OCI-LY1 (cell line): Measurements from ENCODE around the gene ZNF527.

Experiments used
- H2AFZ ChIP-seq: fragments of 200-600 bp; sonication (generic), shearing (Covaris generic); 2 replicates; pipeline ENCODE4 v1.6.0; 2014; ENCODE audit warnings: antibody characterized with exemption, mild to moderate bottlenecking, low read length
- H3F3A ChIP-seq: fragments of 200-600 bp; sonication (generic), shearing (Covaris generic); 2 replicates; pipeline ENCODE4 v1.6.0; 2014; ENCODE audit warnings: mild to moderate bottlenecking, antibody characterized with exemption, low read length, moderate library complexity; ENCODE audit not compliant: insufficient read depth
- H3K27ac ChIP-seq: fragments of 200-600 bp; sonication (generic); 2 replicates; pipeline ENCODE4 v1.5.1; 2014; ENCODE audit warnings: low read length, mixed run types, mild to moderate bottlenecking, low read depth; ENCODE audit not compliant: poor library complexity, severe bottlenecking
- H3K27me3 ChIP-seq: fragments of 200-600 bp; sonication (generic); 2 replicates; pipeline ENCODE4 v1.6.0; 2014; ENCODE audit warnings: antibody characterized with exemption, mild to moderate bottlenecking, low read length, moderate library complexity; ENCODE audit not compliant: insufficient read depth
- H3K36me3 ChIP-seq: fragments of 200-600 bp; sonication (generic); 2 replicates; pipeline ENCODE4 v1.6.1; 2014; ENCODE audit warnings: mild to moderate bottlenecking, antibody characterized with exemption, low read length, moderate library complexity, mixed read lengths; ENCODE audit not compliant: insufficient read depth
- H3K4me1 ChIP-seq: fragments of 200-600 bp; sonication (generic); 2 replicates; pipeline ENCODE4 v1.5.1; 2014; ENCODE audit warnings: mild to moderate bottlenecking, low read length, moderate library complexity; ENCODE audit not compliant: insufficient read depth, severe bottlenecking
- H3K4me2 ChIP-seq: fragments of 200-600 bp; sonication (generic), shearing (Covaris generic); 2 replicates; pipeline ENCODE4 v1.6.1; 2014; ENCODE audit warnings: low read length
- H3K4me3 ChIP-seq: fragments of 200-600 bp; sonication (generic); 2 replicates; pipeline ENCODE4 v1.5.1; 2014; ENCODE audit warnings: low read length, low read depth, mild to moderate bottlenecking, mixed read lengths; ENCODE audit not compliant: poor library complexity, severe bottlenecking
- H3K79me2 ChIP-seq: fragments of 200-600 bp; shearing (Covaris generic); 2 replicates; pipeline ENCODE4 v1.6.1; 2016; ENCODE audit warnings: mixed run types, low read length, mixed read lengths; ENCODE audit not compliant: insufficient read depth
- H3K9ac ChIP-seq: fragments of 200-600 bp; sonication (generic), shearing (Covaris generic); 2 replicates; pipeline ENCODE4 v1.6.1; 2014; ENCODE audit warnings: mild to moderate bottlenecking, low read length, mixed read lengths
- H3K9me2 ChIP-seq: fragments of 200-600 bp; sonication (generic), shearing (Covaris generic); 2 replicates; pipeline ENCODE4 v1.6.1; 2014; ENCODE audit warnings: low read depth, mild to moderate bottlenecking, low read length, mixed read lengths
- H3K9me3 ChIP-seq: fragments of 200-600 bp; shearing (Covaris generic); 2 replicates; pipeline ENCODE4 v1.6.1; 2014; ENCODE audit warnings: low read length, mixed read lengths
- H4K20me1 ChIP-seq: fragments of 200-600 bp; sonication (generic), shearing (Covaris generic); 2 replicates; pipeline ENCODE4 v1.6.0; 2016; ENCODE audit warnings: mild to moderate bottlenecking, low read length; ENCODE audit not compliant: insufficient read depth
- EZH2 ChIP-seq: fragments of 200-600 bp; sonication (generic), shearing (Covaris generic); IDR thresholded peaks from 2 replicates; pipeline ENCODE4 v1.8.0; 2017; ENCODE audit warnings: borderline replicate concordance, mixed run types, mild to moderate bottlenecking, antibody characterized with exemption, low read length, moderate library complexity, mixed read lengths
- TF ChIP-seq, protein P1 (sequence below): fragments of 200-600 bp; sonication (generic), shearing (Covaris generic); IDR thresholded peaks from 2 replicates; pipeline ENCODE4 v1.5.1; 2017; ENCODE audit warnings: mild to moderate bottlenecking, antibody characterized with exemption, low read length, moderate library complexity, mixed read lengths

The ZNF527 gene

GRCh38 chr19:37370880-37371661 lies at the start of gene ZNF527:
TSS of gene ZNF527 (plus strand) at chr19:37371099. CDS start at chr19:37374199, 3,100 bp downstream.
- no peaks in the 10 kb centered on the region for H4K20me1 ChIP-seq
- peak within 1 kb of the TSS; percentile 80 for H3K4me3 ChIP-seq
- peaks cover 13% of the 10 kb centered on the region for H3K4me1 ChIP-seq
- no peaks in the 10 kb centered on the region for H3F3A ChIP-seq
- peaks cover 36% of the 10 kb centered on the region for H3K36me3 ChIP-seq
- peak within 1 kb of the TSS; percentile 35; the same call in 1 of the 2 replicates for H2AFZ ChIP-seq
- H3K9me2 ChIP-seq, result no peaks in the 10 kb centered on the region
- H3K9me3 ChIP-seq, result peaks cover 5% of the 10 kb centered on the region; the same call in 1 of the 2 replicates
- TF ChIP-seq, protein P1, sequence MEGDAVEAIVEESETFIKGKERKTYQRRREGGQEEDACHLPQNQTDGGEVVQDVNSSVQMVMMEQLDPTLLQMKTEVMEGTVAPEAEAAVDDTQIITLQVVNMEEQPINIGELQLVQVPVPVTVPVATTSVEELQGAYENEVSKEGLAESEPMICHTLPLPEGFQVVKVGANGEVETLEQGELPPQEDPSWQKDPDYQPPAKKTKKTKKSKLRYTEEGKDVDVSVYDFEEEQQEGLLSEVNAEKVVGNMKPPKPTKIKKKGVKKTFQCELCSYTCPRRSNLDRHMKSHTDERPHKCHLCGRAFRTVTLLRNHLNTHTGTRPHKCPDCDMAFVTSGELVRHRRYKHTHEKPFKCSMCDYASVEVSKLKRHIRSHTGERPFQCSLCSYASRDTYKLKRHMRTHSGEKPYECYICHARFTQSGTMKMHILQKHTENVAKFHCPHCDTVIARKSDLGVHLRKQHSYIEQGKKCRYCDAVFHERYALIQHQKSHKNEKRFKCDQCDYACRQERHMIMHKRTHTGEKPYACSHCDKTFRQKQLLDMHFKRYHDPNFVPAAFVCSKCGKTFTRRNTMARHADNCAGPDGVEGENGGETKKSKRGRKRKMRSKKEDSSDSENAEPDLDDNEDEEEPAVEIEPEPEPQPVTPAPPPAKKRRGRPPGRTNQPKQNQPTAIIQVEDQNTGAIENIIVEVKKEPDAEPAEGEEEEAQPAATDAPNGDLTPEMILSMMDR, result no peak; the same call in 1 of the 2 replicates
- TF ChIP-seq EZH2, result no peak
- peak within 1 kb of the TSS; percentile 70 for H3K27ac ChIP-seq
- no peaks in the 10 kb centered on the region for H3K27me3 ChIP-seq
- H3K79me2 ChIP-seq, result no peaks in the 10 kb centered on the region
- H3K9ac ChIP-seq, result peak within 1 kb of the TSS; percentile 78
- H3K4me2 ChIP-seq, result peak within 1 kb of the TSS; percentile 94

- Histone ChIP-seq H3K27me3 (no peaks in the 10 kb centered on the region), H3K4me2 (no peak overlapping the region), H3F3A (no peaks in the 10 kb centered on the region), H3K4me1 (no peaks in the 10 kb centered on the region), H3K9me2 (no peaks in the 10 kb centered on the region), H3K4me3 (no peak overlapping the region), H3K9ac (no peak overlapping the region), H2AFZ (no peak overlapping the region), H3K36me3 (peaks cover 58% of the 10 kb centered on the region), H3K79me2 (no peaks in the 10 kb centered on the region), H3K9me3 (no peaks in the 10 kb centered on the region), H4K20me1 (no peaks in the 10 kb centered on the region), H3K27ac (no peak overlapping the region)
- TF ChIP-seq, protein P1, result peak; percentile 37; the same call in 1 of the 2 replicates
- no peak for TF ChIP-seq EZH2
Observed at GRCh38 chr19:37329686-37330085, 41.2 kb upstream of the ZNF527 start.

DNA sequence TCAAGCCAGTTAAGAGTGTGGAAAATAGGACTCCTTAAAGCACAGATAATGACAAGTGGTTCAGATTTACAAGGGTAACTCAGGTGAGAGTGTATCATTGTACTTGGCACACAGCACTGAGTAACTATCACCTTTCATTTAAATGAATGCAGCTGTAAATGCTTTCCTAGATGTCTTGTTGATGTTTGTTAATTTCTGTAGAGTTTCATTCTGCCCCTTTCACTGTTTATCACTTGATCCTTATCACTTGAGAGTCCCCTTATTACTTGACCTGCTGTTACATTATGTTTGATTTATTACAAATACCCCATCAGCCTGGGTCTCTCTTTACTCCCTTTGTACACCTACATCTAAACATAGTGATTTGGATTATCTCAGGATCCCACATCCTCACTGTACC lies 38.1 kb upstream of the ZNF527 start:
- no peak overlapping the region for H2AFZ ChIP-seq
- H3K9me3 ChIP-seq, result no peaks in the 10 kb centered on the region
- peaks cover 54% of the 10 kb centered on the region for H3K36me3 ChIP-seq
- H3K79me2 ChIP-seq, result no peaks in the 10 kb centered on the region; the same call in 1 of the 2 replicates
- no peak overlapping the region for H3K9ac ChIP-seq
- H4K20me1 ChIP-seq, result no peaks in the 10 kb centered on the region
- H3K4me2 ChIP-seq, result no peak overlapping the region
- H3K9me2 ChIP-seq, result no peaks in the 10 kb centered on the region
- no peak overlapping the region for H3K27ac ChIP-seq
- peaks cover 7% of the 10 kb centered on the region for H3K4me1 ChIP-seq
- TF ChIP-seq, protein P1, result no peak
- no peak for TF ChIP-seq EZH2
- H3F3A ChIP-seq, result no peaks in the 10 kb centered on the region
- H3K27me3 ChIP-seq, result no peaks in the 10 kb centered on the region
- H3K4me3 ChIP-seq, result no peak overlapping the region
